Smooth muscle cell (in vitro differentiated cells): Measurements from ENCODE around the gene TMEM106C. TPM values are rescaled to one million over a fixed set of nuclear protein-coding genes. Genes with fewer than 3 reads are reported as not detected.

ENCODE experiments used
- DNase-seq: peaks from one replicate; lab custom pipeline; 2025; ENCODE audit not compliant: unreplicated experiment; lab: John Stamatoyannopoulos, UW
- H2AFZ ChIP-seq: fragments of 200-600 bp; sonication (generic); 2 replicates; pipeline ENCODE4 v1.6.0; 2016; ENCODE audit warnings: antibody characterized with exemption, low read depth, mild to moderate bottlenecking
- H3F3A ChIP-seq: fragments of 200-600 bp; sonication (generic); 2 replicates; pipeline ENCODE4 v1.6.0; 2017; ENCODE audit warnings: antibody characterized with exemption, low read depth
- H3K27ac ChIP-seq: fragments of 200-600 bp; sonication (generic); 2 replicates; pipeline ENCODE4 v1.5.1; 2016; ENCODE audit warnings: low read depth, mild to moderate bottlenecking
- H3K27me3 ChIP-seq: fragments of 200-600 bp; sonication (generic); 2 replicates; pipeline ENCODE4 v1.6.1; 2016; ENCODE audit warnings: low read depth, mild to moderate bottlenecking
- H3K36me3 ChIP-seq: fragments of 200-600 bp; sonication (generic); 2 replicates; pipeline ENCODE4 v1.5.1; 2016; ENCODE audit warnings: low read depth
- H3K4me1 ChIP-seq: fragments of 200-600 bp; sonication (generic); 2 replicates; pipeline ENCODE4 v1.5.1; 2016; ENCODE audit warnings: low read depth
- H3K4me2 ChIP-seq: fragments of 200-600 bp; sonication (generic); 2 replicates; pipeline ENCODE4 v1.6.0; 2016; ENCODE audit warnings: mild to moderate bottlenecking
- H3K4me3 ChIP-seq: fragments of 200-600 bp; sonication (generic); 2 replicates; pipeline ENCODE4 v1.5.1; 2016; ENCODE audit warnings: mild to moderate bottlenecking
- H3K79me2 ChIP-seq: fragments of 200-600 bp; sonication (generic); 2 replicates; pipeline ENCODE4 v1.6.0; 2016; ENCODE audit warnings: low read depth, mild to moderate bottlenecking
- H3K9ac ChIP-seq: fragments of 200-600 bp; sonication (generic); 2 replicates; pipeline ENCODE4 v1.6.0; 2016; ENCODE audit warnings: low read depth
- H3K9me3 ChIP-seq: fragments of 200-600 bp; sonication (generic); replicated peaks from 2 replicates; pipeline ENCODE4 v1.5.1; 2016; ENCODE audit warnings: low read depth
- H4K20me1 ChIP-seq: fragments of 200-600 bp; sonication (generic); 2 replicates; pipeline ENCODE4 v1.6.0; 2016; ENCODE audit warnings: low read depth
- CTCF ChIP-seq: fragments of 200-600 bp; sonication (generic); IDR thresholded peaks from 2 replicates; pipeline ENCODE4 v1.5.1; 2017; ENCODE audit warnings: borderline replicate concordance, mild to moderate bottlenecking, antibody characterized with exemption; ENCODE audit not compliant: insufficient read depth, poor library complexity, severe bottlenecking
- WGBS: methylation state at CpG from one replicate; pipeline ENCODE4 v1.1.7; 2016; ENCODE audit warnings: low lambda C conversion rate; 5-methylcytosine and 5-hydroxymethylcytosine counted together
- polyA plus RNA-seq: library from polyadenylated mRNA; unstranded; fragments of >200 nt; fragmentation: Nextera tagmentation; extraction: Ambion mirVana; gene quantifications from 2 replicates; pipeline ENCODE4 v1.2.1, GENCODE V29; 2016
- total RNA-seq: library from RNA; depleted of rRNA; stranded (reverse); fragments of >200 nt; gene quantifications from 2 replicates; pipeline ENCODE4 v1.2.3, GENCODE V29; 2014

The TMEM106C gene
- 58.8 and 58.9 TPM in 2 replicates for total RNA-seq
- polyA plus RNA-seq = 42.7 and 60.9 TPM in 2 replicates

- no peak within 1 kb of the TSS for H3K27ac ChIP-seq
- H3K27me3 ChIP-seq = no peaks in the 10 kb centered on the region
- H3K9ac ChIP-seq = no peak within 1 kb of the TSS
- peak within 1 kb of the TSS; percentile 87 for H3K4me3 ChIP-seq
- peak; percentile 82 for DNase-seq
- H4K20me1 ChIP-seq = no peaks in the 10 kb centered on the region
- no peaks in the 10 kb centered on the region for H3K79me2 ChIP-seq
- H3K4me2 ChIP-seq = peak within 1 kb of the TSS; percentile 94
- H2AFZ ChIP-seq = peak within 1 kb of the TSS; percentile 95
- H3K36me3 ChIP-seq = no peaks in the 10 kb centered on the region
- 2% methylated on average over 57 of the region's 59 CpGs for WGBS
- peak; percentile 98 for TF ChIP-seq CTCF
- no peaks in the 10 kb centered on the region for H3F3A ChIP-seq
- H3K4me1 ChIP-seq = no peaks in the 10 kb centered on the region
- no peaks in the 10 kb centered on the region for H3K9me3 ChIP-seq
Observed at GRCh38 chr12:47963340-47964040, at the start of gene TMEM106C. Gene TMEM106C, plus strand, starts transcription at chr12:47963596. Its CDS starts 641 bp downstream, at chr12:47964237.

GRCh38 chr12:47920913-47921312 is 42.5 kb upstream of the TMEM106C start:
- Histone ChIP-seq H3F3A (no peaks in the 10 kb centered on the region), H3K27ac (no peak overlapping the region), H3K9me3 (no peaks in the 10 kb centered on the region), H3K4me2 (no peak overlapping the region), H3K79me2 (no peaks in the 10 kb centered on the region), H3K4me1 (no peaks in the 10 kb centered on the region), H3K4me3 (no peak overlapping the region), H2AFZ (no peak overlapping the region), H3K27me3 (peaks cover 49% of the 10 kb centered on the region), H3K9ac (no peak overlapping the region), H3K36me3 (no peaks in the 10 kb centered on the region), H4K20me1 (no peaks in the 10 kb centered on the region)
- 70% methylated on average over 6 of the region's 6 CpGs for WGBS
- no peak for DNase-seq
- TF ChIP-seq CTCF = no peak

- TF ChIP-seq CTCF = no peak
- Histone ChIP-seq H3K27me3 (peaks cover 54% of the 10 kb centered on the region), H3K9ac (no peak overlapping the region), H3K4me3 (no peak overlapping the region), H4K20me1 (no peaks in the 10 kb centered on the region), H3K79me2 (no peaks in the 10 kb centered on the region), H2AFZ (no peak overlapping the region), H3K4me1 (no peaks in the 10 kb centered on the region), H3K36me3 (no peaks in the 10 kb centered on the region), H3K27ac (no peak overlapping the region), H3K9me3 (no peaks in the 10 kb centered on the region), H3K4me2 (no peak overlapping the region), H3F3A (no peaks in the 10 kb centered on the region)
- 66% methylated on average over 1 of the region's 1 CpG for WGBS
- no peak for DNase-seq
Observed at GRCh38 chr12:47921907-47922306, 41.5 kb upstream of the TMEM106C start.

- no peaks in the 10 kb centered on the region for H3K4me1 ChIP-seq
- 75% methylated on average over 3 of the region's 3 CpGs for WGBS
- TF ChIP-seq CTCF = no peak
- no peaks in the 10 kb centered on the region for H3K9me3 ChIP-seq
- no peak overlapping the region for H3K27ac ChIP-seq
- H4K20me1 ChIP-seq = no peaks in the 10 kb centered on the region
- no peak overlapping the region for H2AFZ ChIP-seq
- H3F3A ChIP-seq = no peaks in the 10 kb centered on the region
- H3K36me3 ChIP-seq = no peaks in the 10 kb centered on the region
- peaks cover 47% of the 10 kb centered on the region for H3K27me3 ChIP-seq
- H3K4me3 ChIP-seq = no peak overlapping the region
- no peaks in the 10 kb centered on the region for H3K79me2 ChIP-seq
- no peak for DNase-seq
- H3K4me2 ChIP-seq = no peak overlapping the region
- H3K9ac ChIP-seq = no peak overlapping the region
Observed at GRCh38 chr12:47927346-47927745, 36.0 kb upstream of the TMEM106C start.
